DND-41 (cell line): ENCODE measurements around the gene KCNC1.

Experiments
- ATAC-seq: fragments of 200-7000 bp; cut with Tn5 transposase; 3 replicates; pipeline ENCODE4 v1.9.1; 2021; ENCODE audit warnings: low read depth; ENCODE audit not compliant: insufficient read depth
- DNase-seq: peaks from one replicate; pipeline ENCODE4 v3.0.0-alpha.2; 2020
- H2AFZ ChIP-seq: 2 replicates; pipeline ENCODE4 v1.6.0; 2012; ENCODE audit warnings: low read depth, low read length
- H3K27ac ChIP-seq: 2 replicates; pipeline ENCODE4 v1.5.1; 2012; ENCODE audit warnings: low read length, inconsistent platforms
- H3K27me3 ChIP-seq: fragments of 200-600 bp; sonication (generic); 2 replicates; pipeline ENCODE4 v1.6.0; 2012; ENCODE audit warnings: low read length, mild to moderate bottlenecking, inconsistent platforms; ENCODE audit not compliant: insufficient read depth, poor library complexity
- H3K36me3 ChIP-seq: 2 replicates; pipeline ENCODE4 v1.5.1; 2012; ENCODE audit warnings: low read length, inconsistent platforms; ENCODE audit not compliant: insufficient read depth
- H3K4me1 ChIP-seq: 2 replicates; pipeline ENCODE4 v1.5.1; 2012; ENCODE audit warnings: mild to moderate bottlenecking, low read length; ENCODE audit not compliant: insufficient read depth
- H3K4me2 ChIP-seq: 2 replicates; pipeline ENCODE4 v1.6.0; 2012; ENCODE audit warnings: mild to moderate bottlenecking, moderate library complexity, low read length, inconsistent platforms; ENCODE audit not compliant: insufficient read depth
- H3K4me3 ChIP-seq, 2 experiments: fragments of 200-600 bp in 1 of 2; shearing (Covaris generic) in 1 of 2; 2 replicates each; pipeline ENCODE4 v1.5.1; 2012 to 2016; ENCODE audit warnings: inconsistent platforms in 2 of 2, low read length in 2 of 2, mild to moderate bottlenecking in 2 of 2, low read depth in 1 of 2, moderate library complexity in 1 of 2
- H3K79me2 ChIP-seq: 2 replicates; pipeline ENCODE4 v1.6.0; 2012; ENCODE audit warnings: low read length, inconsistent platforms; ENCODE audit not compliant: insufficient read depth
- H3K9ac ChIP-seq: 2 replicates; pipeline ENCODE4 v1.6.0; 2012; ENCODE audit warnings: low read depth, mild to moderate bottlenecking, inconsistent platforms, low read length, moderate library complexity
- H3K9me3 ChIP-seq: 2 replicates; pipeline ENCODE4 v1.5.1; 2012; ENCODE audit warnings: low read length, moderate library complexity, mild to moderate bottlenecking, inconsistent platforms; ENCODE audit not compliant: insufficient read depth, severe bottlenecking
- H4K20me1 ChIP-seq: 2 replicates; pipeline ENCODE4 v1.6.0; 2012; ENCODE audit warnings: low read length; ENCODE audit not compliant: insufficient read depth
- CTCF ChIP-seq: IDR thresholded peaks from 2 replicates; pipeline ENCODE4 v1.5.1; 2012; ENCODE audit warnings: borderline replicate concordance, low read length, moderate library complexity, mild to moderate bottlenecking; ENCODE audit not compliant: poor library complexity, severe bottlenecking; ENCODE audit errors: extremely low read depth
- EZH2 ChIP-seq: IDR thresholded peaks from 3 replicates; pipeline ENCODE4 v1.6.1; 2012; ENCODE audit warnings: borderline replicate concordance, low read depth, mild to moderate bottlenecking, moderate library complexity, low read length, inconsistent platforms; ENCODE audit not compliant: severe bottlenecking

The KCNC1 gene

GRCh38 chr11:17735818-17736578, 1.4 kb downstream of the KCNC1 start:
- H3K27ac ChIP-seq, result no peak overlapping the region
- DNase-seq (no peak), ATAC-seq (no peak)
- no peaks in the 10 kb centered on the region for H3K4me1 ChIP-seq
- no peaks in the 10 kb centered on the region for H4K20me1 ChIP-seq
- no peaks in the 10 kb centered on the region for H3K79me2 ChIP-seq
- no peaks in the 10 kb centered on the region for H3K9me3 ChIP-seq
- no peak overlapping the region for H2AFZ ChIP-seq
- no peaks in the 10 kb centered on the region for H3K36me3 ChIP-seq
- TF ChIP-seq CTCF, result no peak
- TF ChIP-seq EZH2, result no peak
- no peaks in the 10 kb centered on the region for H3K27me3 ChIP-seq
- H3K9ac ChIP-seq, result no peak overlapping the region
- H3K4me2 ChIP-seq, result no peak overlapping the region
- H3K4me3 ChIP-seq, result no peak overlapping the region

GRCh38 chr11:17736579-17736893, 2.0 kb downstream of the KCNC1 start:
- no peak overlapping the region for H3K4me3 ChIP-seq

GRCh38 chr11:17736930-17737817, 2.6 kb downstream of the KCNC1 start:
- no peaks in the 10 kb centered on the region for H3K79me2 ChIP-seq
- no peak for DNase-seq
- H3K27ac ChIP-seq, result no peak overlapping the region
- no peaks in the 10 kb centered on the region for H4K20me1 ChIP-seq
- no peaks in the 10 kb centered on the region for H3K9me3 ChIP-seq
- no peak overlapping the region for H2AFZ ChIP-seq
- no peak overlapping the region for H3K4me2 ChIP-seq
- TF ChIP-seq EZH2 (no peak), CTCF (no peak)
- no peak overlapping the region for H3K9ac ChIP-seq
- no peaks in the 10 kb centered on the region for H3K4me1 ChIP-seq
- no peaks in the 10 kb centered on the region for H3K36me3 ChIP-seq
- H3K4me3 ChIP-seq, result no peak overlapping the region
- H3K27me3 ChIP-seq, result no peaks in the 10 kb centered on the region
- ATAC-seq, result no peak

More at GRCh38 chr11:17736579-17736893, 2.0 kb downstream of the KCNC1 start:
- Histone ChIP-seq H3K4me1 (no peaks in the 10 kb centered on the region), H3K27me3 (no peaks in the 10 kb centered on the region), H3K9ac (no peak overlapping the region), H3K4me2 (no peak overlapping the region), H3K27ac (no peak overlapping the region), H3K9me3 (no peaks in the 10 kb centered on the region), H2AFZ (no peak overlapping the region), H3K36me3 (no peaks in the 10 kb centered on the region), H4K20me1 (no peaks in the 10 kb centered on the region), H3K79me2 (no peaks in the 10 kb centered on the region)
- DNase-seq, result no peak
- ATAC-seq, result no peak
- TF ChIP-seq EZH2 (no peak), CTCF (no peak)
